Suprapubic skin (tissue), 4 donors: ENCODE data around the gene PF4V1.

Experiments
- CTCF ChIP-seq, 2 donors: fragments of 200-600 bp in 1 of 2; fragments of 450-650 bp in 1 of 2; sonication (generic) in 1 of 2; IDR thresholded peaks; one replicate each; pipeline ENCODE4 v1.5.1; 2016 to 2019; ENCODE audit warnings: antibody characterized with exemption in 2 of 2, mild to moderate bottlenecking in 1 of 2, moderate library complexity in 1 of 2
- POLR2A ChIP-seq, 2 donors: fragments of 450-650 bp; IDR thresholded peaks; one replicate each; pipeline ENCODE4 v1.6.1; 2017; ENCODE audit warnings: antibody characterized with exemption in 2 of 2, mild to moderate bottlenecking in 2 of 2, moderate library complexity in 2 of 2
- POLR2AphosphoS5 ChIP-seq, 3 donors: sonication (generic); formaldehyde crosslinking; IDR thresholded peaks; one replicate each; pipeline ENCODE4 v1.6.1; 2017; ENCODE audit warnings: antibody characterized with exemption in 3 of 3

- no peak for TF ChIP-seq CTCF (IDR thresholded peaks at IDR 0.05)
- TF ChIP-seq POLR2A (IDR thresholded peaks at IDR 0.05), result no peak
- TF ChIP-seq POLR2AphosphoS5 (IDR thresholded peaks at IDR 0.05), result no peak
Observed at GRCh38 chr4:73894001-73894400, 40.9 kb downstream of the PF4V1 start.
